HG02885 (cell line): Measurements from ENCODE around the gene ABL1.
"Not testable (repeated sequence)": the region's sequence is repeated elsewhere in the genome, so short reads cannot be mapped to it uniquely, and the experiment has no call there.

ENCODE experiments used
- ATAC-seq: cut with Tn5 transposase; IDR thresholded peaks from one replicate; pipeline ENCODE4 v1.9.1; 2021; ENCODE audit warnings: mild to moderate bottlenecking; ENCODE audit not compliant: unreplicated experiment, poor library complexity

ABL1 gene

DNA sequence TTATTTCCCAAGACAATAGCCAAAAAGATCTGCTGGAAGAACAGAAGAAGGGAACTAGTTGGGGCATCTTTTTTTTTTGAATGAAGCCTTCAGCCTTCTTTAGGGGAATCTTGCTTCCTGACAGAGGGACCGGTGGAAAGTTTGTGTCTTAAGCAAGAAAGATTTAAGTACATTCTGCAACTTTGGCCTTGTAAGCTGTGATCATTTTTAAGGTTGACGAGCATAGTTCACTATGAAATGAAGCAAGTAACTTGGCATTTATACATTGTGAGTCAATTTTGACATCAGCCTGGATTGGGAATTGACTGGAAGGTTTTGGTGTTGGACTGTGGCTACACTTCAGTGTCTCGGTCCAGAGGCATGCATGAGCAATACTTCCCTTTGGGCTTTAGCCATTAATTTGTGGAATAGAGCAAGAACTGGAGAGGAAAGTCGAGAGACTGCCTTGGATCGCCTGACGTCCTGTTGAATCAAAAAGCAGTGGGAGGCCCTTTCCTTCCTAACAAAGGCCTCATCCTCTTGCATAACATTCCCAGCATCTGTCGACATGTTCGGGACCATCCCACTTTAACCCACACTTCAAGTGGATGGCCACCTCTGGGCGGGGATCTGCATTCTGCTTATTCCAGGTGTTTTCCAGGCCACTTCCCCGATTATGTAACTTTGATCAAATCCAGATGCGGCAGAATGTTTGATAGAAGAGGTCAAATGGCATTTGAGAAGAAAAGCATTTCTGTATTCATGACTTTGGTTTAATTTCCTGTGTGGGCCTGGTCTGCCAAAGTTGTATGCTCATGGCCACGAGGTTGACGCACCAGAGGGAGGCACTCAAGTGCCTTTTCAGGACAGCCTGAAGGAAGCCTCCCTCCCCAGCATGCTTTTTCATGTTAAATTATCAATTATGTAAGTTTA, 12.5 kb downstream of the ABL1 start:
- no peak for ATAC-seq

DNA sequence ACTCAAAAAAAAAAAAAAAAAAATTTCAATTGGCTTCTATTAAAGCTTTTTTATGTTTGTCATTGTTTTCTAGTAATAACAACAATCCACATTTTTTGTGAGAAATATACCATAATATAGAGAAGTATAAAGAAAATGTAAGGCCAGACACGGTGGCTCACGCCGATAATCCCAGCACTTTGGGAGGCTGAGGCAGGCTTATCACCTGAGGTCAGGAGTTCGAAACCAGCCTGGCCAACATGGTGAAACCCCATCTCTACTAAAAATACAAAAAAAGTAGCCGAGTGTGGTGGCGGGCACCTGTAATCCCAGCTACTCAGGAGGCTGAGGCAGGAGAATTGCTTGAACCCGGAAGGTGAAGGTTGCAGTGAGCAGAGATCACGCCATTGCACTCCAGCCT, 13.5 kb downstream of the ABL1 start:
- not testable (repeated sequence) for ATAC-seq

- ATAC-seq = no peak
These were observed 14.3 kb downstream of the ABL1 start for GRCh38 chr9:130849356-130849755.

- no peak for ATAC-seq
These were observed 17.7 kb downstream of the ABL1 start for GRCh38 chr9:130852801-130853200.

GRCh38 chr9:130854092-130854491, 19.0 kb downstream of the ABL1 start:
- ATAC-seq = no peak

- ATAC-seq = no peak
These were observed 19.8 kb downstream of the ABL1 start for GRCh38 chr9:130854835-130855234.

DNA sequence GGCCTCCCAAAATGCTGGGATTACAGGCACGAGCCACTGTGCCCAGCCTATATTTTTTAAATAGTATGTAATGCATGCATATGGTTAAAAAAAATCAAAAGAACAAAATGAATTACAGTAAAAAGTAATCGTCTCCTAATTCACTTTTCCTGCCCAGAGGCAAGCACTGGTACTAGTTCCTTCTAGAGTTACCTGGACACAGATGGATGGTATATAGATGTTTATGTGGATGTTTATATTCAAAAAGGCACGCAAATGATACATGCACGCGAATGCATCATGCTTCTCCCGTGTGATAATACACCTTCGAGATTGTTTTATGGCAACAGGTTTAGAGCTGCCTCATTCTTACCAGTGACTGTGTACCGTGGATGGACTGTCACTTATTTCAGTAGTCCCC, 21.4 kb downstream of the ABL1 start:
- ATAC-seq = no peak

GRCh38 chr9:130857864-130858738, 23.0 kb downstream of the ABL1 start:
- ATAC-seq = no peak

- no peak for ATAC-seq
These were observed 24.0 kb downstream of the ABL1 start for GRCh38 chr9:130858739-130859705.

DNA sequence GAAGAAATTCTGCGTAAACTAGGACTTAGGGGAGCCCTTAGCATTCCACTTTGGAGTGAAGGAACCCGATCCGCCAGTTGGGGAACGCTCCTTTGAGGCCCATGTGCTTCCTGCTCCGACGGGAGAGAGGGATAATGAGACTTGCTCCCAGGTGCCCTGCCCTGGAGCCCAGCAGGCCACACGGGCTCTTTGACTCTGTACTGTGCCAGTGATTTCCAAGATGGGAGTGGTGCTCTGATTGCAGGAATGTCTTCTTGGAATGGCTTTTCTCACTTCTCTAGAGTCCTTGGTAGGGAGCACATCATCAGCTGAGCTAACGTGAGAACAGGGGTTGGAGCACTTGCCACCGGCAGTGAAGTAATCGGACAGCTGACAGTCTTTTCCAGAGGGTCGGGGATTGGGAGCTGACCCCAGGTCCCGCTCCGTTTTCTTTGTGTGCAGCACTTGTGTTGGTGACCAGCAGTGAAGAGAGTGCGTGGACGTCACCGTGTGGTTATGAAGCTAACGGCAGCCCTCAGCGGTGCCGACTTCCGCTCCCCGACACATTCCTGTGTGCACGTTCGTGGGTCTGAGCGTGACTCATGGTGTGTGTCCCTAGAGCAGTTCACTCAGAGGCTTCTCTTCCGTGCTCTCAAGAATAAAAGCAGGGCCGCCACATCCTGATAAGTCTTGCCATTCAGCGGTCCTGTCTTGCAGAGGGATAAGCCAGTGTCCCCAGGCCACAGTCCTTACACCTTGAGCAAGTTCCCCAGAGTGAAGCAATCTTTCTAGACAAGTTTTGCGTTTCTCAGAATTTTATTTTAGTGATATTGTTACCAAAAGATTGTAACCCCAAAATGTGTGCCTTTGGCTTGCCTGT, 25.6 kb downstream of the ABL1 start:
- no peak for ATAC-seq

- ATAC-seq = no peak
These were observed 26.5 kb downstream of the ABL1 start for GRCh38 chr9:130861372-130862180.

DNA sequence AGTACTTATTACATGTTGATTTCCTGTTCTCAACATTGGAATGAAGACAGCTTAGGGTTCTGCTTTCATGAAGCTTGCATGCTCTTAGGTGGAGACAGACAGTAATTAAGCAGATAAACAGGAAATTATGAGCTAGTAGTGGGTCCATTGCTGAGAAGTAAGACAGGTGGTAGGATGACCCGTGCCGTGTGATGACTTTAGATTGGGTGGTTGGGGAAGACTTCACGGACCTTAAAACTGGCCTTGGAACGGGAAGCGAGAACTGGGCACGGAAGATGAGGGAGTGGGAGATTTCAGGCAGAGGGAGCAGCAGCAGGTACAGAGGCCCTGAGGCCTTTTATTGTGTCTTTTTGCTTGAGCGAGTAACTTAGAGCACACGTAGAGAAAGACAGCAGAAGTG, 27.2 kb downstream of the ABL1 start:
- ATAC-seq = no peak

- no peak for ATAC-seq
These were observed 27.7 kb downstream of the ABL1 start for GRCh38 chr9:130862747-130863146.

DNA sequence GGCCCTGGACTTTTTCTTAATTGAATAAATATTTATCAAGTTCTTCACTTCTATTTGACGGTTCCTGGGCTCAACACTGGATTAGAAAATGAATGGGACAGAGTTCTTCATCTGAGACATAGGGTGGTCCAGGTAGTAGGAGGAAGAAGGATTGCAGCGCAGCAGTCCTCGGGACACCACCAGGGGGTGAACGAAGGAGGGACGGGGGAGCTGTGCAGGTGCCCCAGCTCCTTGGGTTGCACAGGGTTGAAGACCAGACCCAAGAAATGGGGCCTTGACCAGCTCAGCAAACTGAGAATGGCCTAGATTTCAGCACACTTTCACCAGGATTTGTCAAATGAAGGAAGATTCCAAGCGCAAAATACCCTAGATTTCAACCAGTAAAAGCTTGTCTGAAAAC, 29.5 kb downstream of the ABL1 start:
- no peak for ATAC-seq

- ATAC-seq = no peak
These were observed 30.9 kb downstream of the ABL1 start for GRCh38 chr9:130865921-130866320.

DNA sequence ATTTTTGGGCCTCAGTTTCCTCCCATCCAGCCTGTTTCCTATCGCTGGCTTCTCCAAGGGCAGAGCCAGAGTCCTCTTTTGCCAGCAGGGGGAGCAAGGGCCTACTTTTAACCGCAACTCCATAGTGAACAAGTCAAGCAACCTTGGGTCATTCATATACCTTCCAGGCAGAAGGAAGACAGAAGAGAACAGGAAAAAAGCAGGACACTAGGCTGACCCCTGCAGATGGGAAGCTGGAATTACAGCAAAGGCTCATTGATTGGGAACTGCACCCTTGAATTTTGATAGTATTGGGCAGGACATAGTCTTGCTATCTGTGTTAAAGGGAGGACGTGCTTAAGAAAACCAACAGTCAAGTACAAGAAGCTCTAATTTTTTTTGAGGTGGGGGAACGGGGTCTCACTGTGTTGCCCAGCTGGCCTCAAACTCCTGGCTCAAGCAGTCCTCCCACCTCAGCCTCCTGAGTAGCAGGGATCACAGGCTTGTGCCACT, 31.5 kb downstream of the ABL1 start:
- ATAC-seq = no peak

- ATAC-seq = no peak
These were observed 32.5 kb downstream of the ABL1 start for GRCh38 chr9:130867556-130867955.

- no peak for ATAC-seq
These were observed 33.2 kb downstream of the ABL1 start for GRCh38 chr9:130868230-130868629.
